K562 (cell line): ENCODE results near the gene PHC1. TPM values are rescaled to one million over a fixed set of nuclear protein-coding genes. Genes with fewer than 3 reads are reported as not detected.
A peak's percentile ranks its signal among the peaks of the same experiment; 100 is the strongest.

Experiments
- ATAC-seq: fragments of 200-7000 bp; cut with Tn5 transposase; 3 replicates; pipeline ENCODE4 v1.9.1; 2020; ENCODE audit warnings: moderate library complexity
- BruUV-seq: library from RNA; stranded (reverse); fragments of 400-500 nt; replicated peaks from 2 replicates; lab custom pipeline; 2021; lab: Mats Ljungman, UMichigan
- CTCF ChIA-PET: fragments of 300-600 bp; formaldehyde crosslinking; extraction: SDS; loops from one replicate; lab custom pipeline; 2021; ENCODE audit warnings: low intra/inter-chr PET ratio; lab: Yijun Ruan, JAX
- POLR2A ChIA-PET: fragments of 300-600, 350-650 bp; sonication (Branson Sonifier 250); formaldehyde crosslinking; extraction: SDS; loops from one replicate; lab custom pipeline; 2021; ENCODE audit warnings: antibody characterized with exemption, inconsistent platforms; lab: Yijun Ruan, JAX
- DNase-seq, 4 experiments: peaks; one replicate each; pipeline versions ENCODE4 v3.0.0 to v3.0.0-alpha.2; 2011 to 2018; ENCODE audit warnings: low spot score in 3 of 4, mixed read lengths in 3 of 4; ENCODE audit errors: extremely low read depth in 1 of 4
- FAIRE-seq: peaks from 2 replicates; lab custom pipeline; 2011; peaks lifted over from hg19 to GRCh38; lab: Jason Lieb, UNC
- H2AFZ ChIP-seq: 2 replicates; pipeline ENCODE4 v1.6.0; 2011; ENCODE audit warnings: low read depth, low read length, control low read depth, inconsistent platforms
- H3K27ac ChIP-seq: fragments of 200-600 bp; 3 replicates; pipeline ENCODE4 v1.8.0; 2011; ENCODE audit warnings: low read depth, mild to moderate bottlenecking, control low read depth, inconsistent platforms, low read length, moderate library complexity, mixed read lengths; ENCODE audit errors: extremely low read depth
- H3K27me3 ChIP-seq, 2 experiments: fragments of 300-600 bp in 1 of 2; 2 replicates in 1 of 2; 3 replicates in 1 of 2; pipeline versions ENCODE4 v1.6.0 to v1.8.0; 2011; ENCODE audit warnings: inconsistent platforms in 2 of 2, low read length in 2 of 2, mild to moderate bottlenecking in 1 of 2, mixed read lengths in 1 of 2, moderate library complexity in 1 of 2; ENCODE audit not compliant: control insufficient read depth in 2 of 2, insufficient read depth in 2 of 2
- H3K36me3 ChIP-seq: fragments of 300-600 bp; 3 replicates; pipeline ENCODE4 v1.8.0; 2011; ENCODE audit warnings: mild to moderate bottlenecking, low read length, inconsistent platforms; ENCODE audit not compliant: control insufficient read depth, insufficient read depth
- H3K4me1 ChIP-seq, 2 experiments: fragments of 200-600 bp in 1 of 2; replicated peaks in 1 of 2; 2 replicates in 1 of 2; 3 replicates in 1 of 2; pipeline versions ENCODE4 v1.5.1 to v1.8.0; 2011; ENCODE audit warnings: inconsistent platforms in 2 of 2, low read length in 2 of 2, mild to moderate bottlenecking in 1 of 2, mixed read lengths in 1 of 2, moderate library complexity in 1 of 2; ENCODE audit not compliant: control insufficient read depth in 2 of 2, insufficient read depth in 2 of 2
- H3K4me2 ChIP-seq: 2 replicates; pipeline ENCODE4 v1.6.1; 2011; ENCODE audit warnings: low read length, control low read depth, inconsistent platforms, mixed read lengths; ENCODE audit not compliant: insufficient read depth
- H3K4me3 ChIP-seq: fragments of 200-600 bp; sonication (generic), shearing (Covaris generic); 2 replicates; pipeline ENCODE4 v1.5.1; 2016; ENCODE audit warnings: control low read depth, inconsistent platforms
- H3K79me2 ChIP-seq: fragments of 200-600 bp; 3 replicates; pipeline ENCODE4 v1.8.0; 2011; ENCODE audit warnings: low read length, inconsistent platforms; ENCODE audit not compliant: control insufficient read depth, insufficient read depth
- H3K9ac ChIP-seq, 2 experiments: 2 replicates each; pipeline versions ENCODE4 v1.6.0 to v1.6.1; 2011; ENCODE audit warnings: low read depth in 2 of 2, low read length in 2 of 2, control low read depth in 1 of 2, inconsistent platforms in 1 of 2, mild to moderate bottlenecking in 1 of 2, mixed read lengths in 1 of 2; ENCODE audit not compliant: insufficient read depth in 1 of 2
- H3K9me1 ChIP-seq: one replicate; pipeline ENCODE4 v1.6.0; 2011; ENCODE audit warnings: inconsistent platforms, mild to moderate bottlenecking, low read length, moderate library complexity; ENCODE audit not compliant: control insufficient read depth, insufficient read depth
- H3K9me3 ChIP-seq: replicated peaks from 2 replicates; pipeline ENCODE4 v1.5.1; 2011; ENCODE audit warnings: low read depth, low read length, inconsistent platforms; ENCODE audit not compliant: control insufficient read depth, insufficient read depth
- H4K20me1 ChIP-seq: replicated peaks from 2 replicates; pipeline ENCODE4 v1.6.1; 2011; ENCODE audit warnings: low read length, inconsistent platforms, mixed read lengths; ENCODE audit not compliant: control insufficient read depth, insufficient read depth
- PHTF2 ChIP-seq: fragments of 250-450 bp; sonication (Bioruptor Pico); IDR thresholded peaks from 2 replicates; pipeline ENCODE4 v1.5.0; 2021; ENCODE audit warnings: mild to moderate bottlenecking
- SOX6 ChIP-seq: fragments of 450-650 bp; IDR thresholded peaks from 2 replicates; pipeline ENCODE4 v1.6.1; 2014; ENCODE audit warnings: mild to moderate bottlenecking
- SREBF1 ChIP-seq: fragments of 150-350 bp; IDR thresholded peaks from 2 replicates; pipeline ENCODE4 v1.6.1; 2014; ENCODE audit warnings: antibody characterized with exemption, low read depth, low read length, borderline replicate concordance
- SRF ChIP-seq, 2 experiments: fragments of 250-450, 450-650 bp in 1 of 2; sonication (Bioruptor Pico) in 1 of 2; sonication (generic) in 1 of 2; formaldehyde crosslinking; IDR thresholded peaks; 2 replicates each; pipeline versions ENCODE4 v1.5.0 to v1.5.1; 2020 to 2022; ENCODE audit warnings: mild to moderate bottlenecking in 1 of 2, missing genetic modification reagents in 1 of 2
- TBP ChIP-seq: optimal IDR thresholded peaks from 2 replicates; pipeline ENCODE3; 2011; ENCODE audit warnings: low read depth, low read length, improper control_type of control experiment
- ZBTB11 ChIP-seq, 3 experiments: fragments of 200-800 bp in 1 of 3; fragments of 250-450 bp in 1 of 3; fragments of 450-650 bp in 1 of 3; sonication (Bioruptor Pico) in 1 of 3; sonication (Bioruptor generic) in 1 of 3; formaldehyde crosslinking in 1 of 3; IDR thresholded peaks; 2 replicates each; pipeline versions ENCODE4 v1.6.1 to v1.8.0; 2016 to 2022; ENCODE audit warnings: mild to moderate bottlenecking in 2 of 3, missing genetic modification characterization in 2 of 3, missing compliant biosample characterization in 1 of 3, moderate library complexity in 1 of 3
- ZKSCAN3 ChIP-seq: fragments of 250-450 bp; sonication (Bioruptor Pico); IDR thresholded peaks from 2 replicates; pipeline ENCODE4 v1.4.0; 2020
- ZKSCAN8 ChIP-seq: fragments of 200-800 bp; sonication (Bioruptor generic); IDR thresholded peaks from 2 replicates; pipeline ENCODE4 v1.6.1; 2016; ENCODE audit warnings: missing genetic modification characterization, missing compliant biosample characterization
- ZNF133 ChIP-seq: fragments of 250-450 bp; sonication (Bioruptor Pico); IDR thresholded peaks from 2 replicates; pipeline ENCODE4 v1.4.0; 2020; ENCODE audit warnings: mild to moderate bottlenecking
- ZNF79 ChIP-seq: fragments of 250-450 bp; sonication (Bioruptor Pico); IDR thresholded peaks from 2 replicates; pipeline ENCODE4 v1.4.0; 2020; ENCODE audit warnings: low read depth, mild to moderate bottlenecking, moderate library complexity
- WGBS: fragments of 100-300 bp; shearing (Covaris generic); methylation state at CpG from one replicate; pipeline ENCODE4 v1.1.6; 2016; ENCODE audit warnings: low coverage, mixed read lengths; ENCODE audit not compliant: insufficient coverage; ENCODE audit errors: missing lambda C conversion rate; 5-methylcytosine and 5-hydroxymethylcytosine counted together
- in situ Hi-C: fragments of 300-500 bp; cut with MboI; formaldehyde crosslinking; loops from 4 replicates; pipeline ENCODE4 v1.15.0; 2018; ENCODE audit warnings: inconsistent platforms, mixed read lengths
- intact Hi-C: fragments of 100-400 bp; cut with micrococcal nuclease; formaldehyde crosslinking; loops from 2 replicates; pipeline ENCODE4 v1.14.2; 2022
- polyA plus RNA-seq, 8 experiments: library from polyadenylated mRNA; depleted of rRNA in 4 of 8; stranded (reverse) in 5 of 8; unstranded in 3 of 8; fragments of >200 nt; fragmentation: Nextera tagmentation in 2 of 8; fragmentation: Illumina TruSeq in 1 of 8; extraction: Ambion mirVana in 2 of 8; extraction: Trizol in 1 of 8; gene quantifications; 2 replicates each; pipeline versions ENCODE4 v1.2.1 to v1.2.3, GENCODE V29; 2011 to 2014; ENCODE audit warnings: inconsistent platforms in 1 of 8, missing spikeins in 1 of 8
- total RNA-seq, 7 experiments: library from RNA; depleted of rRNA in 6 of 7; stranded (reverse); fragments of >200 nt in 6 of 7; fragmentation: Illumina TruSeq in 2 of 7; extraction: Trizol in 2 of 7; gene quantifications; 2 replicates each; pipeline versions ENCODE4 v1.2.1 to v1.2.3, GENCODE V29; 2011 to 2021; ENCODE audit warnings: low replicate concordance in 1 of 7

Gene PHC1
- total and polyA plus RNA-seq, 9 of the 15 experiments (the other 6 are each of a cell fraction or from before 2014, with no cell fraction given) = 1.9 to 13.7 (median 6.9) TPM

GRCh38 chr12:8897081-8897480 lies 17.2 kb upstream of the PHC1 start:
- 70% methylated on average over 1 of the region's 7 CpGs for WGBS
- Histone ChIP-seq H3K4me2 (no peak overlapping the region), H2AFZ (peak overlapping the region; percentile 32; the same call in 1 of the 2 replicates)
- TF ChIP-seq ZKSCAN3 (CRISPR knock-in tag) (no peak), SREBF1 (no peak), ZKSCAN8 (CRISPR knock-in tag) (no peak), ZBTB11 (CRISPR knock-in tag; IDR thresholded peaks at IDR 0.05) (no peak), ZNF79 (CRISPR knock-in tag) (no peak), SOX6 (no peak), PHTF2 (no peak), SRF (CRISPR knock-in tag; IDR thresholded peaks at IDR 0.05) (no peak), ZNF133 (CRISPR knock-in tag) (no peak), TBP (no peak)
- TF ChIP-seq, all 486 proteins: peak for 0
- Histone ChIP-seq H3K4me1 (no peaks in the 10 kb centered on the region), H3K4me3 (no peak overlapping the region), H3K27me3 (no peaks in the 10 kb centered on the region), H3K9me1 (no peaks in the 10 kb centered on the region), H3K9me3 (no peaks in the 10 kb centered on the region), H3K79me2 (no peaks in the 10 kb centered on the region), H3K27ac (no peak overlapping the region), H4K20me1 (no peaks in the 10 kb centered on the region), H3K36me3 (no peaks in the 10 kb centered on the region), H3K9ac (no peak overlapping the region)
- ATAC-seq = no peak
- no peak for FAIRE-seq
- DNase-seq = no peak
- ChIA-PET CTCF (no interaction called here), POLR2A (no interaction called here)
- in situ Hi-C loops = no loop called here
- no TSS peak for BruUV-seq
- intact Hi-C loops = loop anchor here (10.0 kb wide), 1 partner anchor 148 kb away; no protein-coding TSS in a partner anchor
